H1 (cell line): ENCODE results near the gene ZNF775. TPM values are rescaled to one million over a fixed set of nuclear protein-coding genes. Genes with fewer than 3 reads are reported as not detected.
A peak's percentile ranks its signal among the peaks of the same experiment; 100 is the strongest.

Source experiments
- CTCF ChIA-PET: fragments of 300-600 bp; sonication (Branson Sonifier 250); formaldehyde crosslinking; loops from one replicate; lab custom pipeline; 2021; ENCODE audit not compliant: partially characterized antibody; lab: Charles Lee
- POLR2A ChIA-PET: fragments of 300-600 bp; sonication (Branson Sonifier 250); formaldehyde crosslinking; loops from one replicate; lab custom pipeline; 2021; ENCODE audit warnings: inconsistent platforms; ENCODE audit not compliant: partially characterized antibody; lab: Charles Lee
- DNase-seq, 2 experiments: peaks; one replicate each; pipeline versions ENCODE4 v3.0.0 to v3.0.0-alpha.2; 2010 to 2022; ENCODE audit warnings: low spot score in 2 of 2, low read depth in 1 of 2, mixed read lengths in 1 of 2
- FAIRE-seq: peaks from 2 replicates; lab custom pipeline; 2011; peaks lifted over from hg19 to GRCh38; lab: Jason Lieb, UNC
- H2AFZ ChIP-seq: 2 replicates; pipeline ENCODE4 v1.8.1; 2012; ENCODE audit warnings: low read length, inconsistent platforms
- H2AK5ac ChIP-seq: 2 replicates; pipeline ENCODE4 v1.6.1; 2013; ENCODE audit warnings: low read depth, low read length
- H2BK120ac ChIP-seq: replicated peaks from 2 replicates; pipeline ENCODE3; 2013; ENCODE audit warnings: low read depth, low read length, inconsistent platforms
- H2BK12ac ChIP-seq: 2 replicates; pipeline ENCODE4 v1.6.1; 2013; ENCODE audit warnings: low read depth, low read length
- H2BK15ac ChIP-seq: 2 replicates; pipeline ENCODE4 v1.6.1; 2013; ENCODE audit warnings: low read length
- H2BK20ac ChIP-seq: 2 replicates; pipeline ENCODE4 v1.6.1; 2013; ENCODE audit warnings: low read length
- H2BK5ac ChIP-seq: 2 replicates; pipeline ENCODE4 v1.6.1; 2013; ENCODE audit warnings: low read depth, low read length
- H3K14ac ChIP-seq: 2 replicates; pipeline ENCODE4 v1.6.1; 2013; ENCODE audit warnings: inconsistent platforms; ENCODE audit not compliant: insufficient read length
- H3K18ac ChIP-seq: 2 replicates; pipeline ENCODE4 v1.6.1; 2013; ENCODE audit warnings: low read length; ENCODE audit errors: extremely low read depth
- H3K23ac ChIP-seq: 2 replicates; pipeline ENCODE4 v1.6.1; 2013; ENCODE audit warnings: inconsistent platforms; ENCODE audit not compliant: insufficient read length
- H3K23me2 ChIP-seq: 2 replicates; pipeline ENCODE4 v1.6.1; 2013; ENCODE audit warnings: low read depth, low read length
- H3K27ac ChIP-seq: 2 replicates; pipeline ENCODE4 v1.6.1; 2011; ENCODE audit warnings: low read depth, low read length, inconsistent platforms
- H3K27me3 ChIP-seq, 4 experiments: replicated peaks in 1 of 4; 1 replicate in 1 of 4; 2 replicates in 3 of 4; pipeline versions ENCODE4 v1.6.1 to v1.8.1; 2011 to 2013; ENCODE audit warnings: low read length in 3 of 4, mild to moderate bottlenecking in 3 of 4, inconsistent platforms in 2 of 4, mixed read lengths in 2 of 4, moderate library complexity in 1 of 4; ENCODE audit not compliant: control insufficient read depth in 3 of 4, insufficient read depth in 3 of 4; ENCODE audit errors: extremely low read depth in 1 of 4
- H3K36me3 ChIP-seq, 4 experiments: 2 replicates each; pipeline versions ENCODE4 v1.6.1 to v1.8.1; 2011 to 2013; ENCODE audit warnings: mild to moderate bottlenecking in 4 of 4, low read length in 3 of 4, moderate library complexity in 2 of 4, control low read depth in 1 of 4, inconsistent platforms in 1 of 4; ENCODE audit not compliant: insufficient read depth in 4 of 4, control insufficient read depth in 2 of 4
- H3K4ac ChIP-seq: replicated peaks from 2 replicates; pipeline ENCODE3; 2013; ENCODE audit warnings: low read length, low read depth, mixed read lengths, inconsistent platforms; ENCODE audit not compliant: insufficient read length
- H3K4me1 ChIP-seq, 4 experiments: replicated peaks in 1 of 4; 1 replicate in 1 of 4; 2 replicates in 3 of 4; pipeline versions ENCODE4 v1.6.1 to v1.8.1; 2011 to 2013; ENCODE audit warnings: low read length in 3 of 4, inconsistent platforms in 2 of 4, mixed read lengths in 1 of 4; ENCODE audit not compliant: insufficient read depth in 4 of 4, control insufficient read depth in 3 of 4
- H3K4me2 ChIP-seq, 2 experiments: 2 replicates each; pipeline versions ENCODE4 v1.6.1 to v1.8.1; 2011 to 2013; ENCODE audit warnings: low read depth in 2 of 2, low read length in 2 of 2, control low read depth in 1 of 2, inconsistent platforms in 1 of 2, mild to moderate bottlenecking in 1 of 2; ENCODE audit not compliant: insufficient read depth in 1 of 2
- H3K4me3 ChIP-seq, 4 experiments: fragments of 200-600, 300-600 bp in 1 of 4; sonication (generic), shearing (Covaris generic), sonication (Bioruptor Twin) in 1 of 4; 2 replicates each; pipeline versions ENCODE4 v1.5.1 to v1.8.1; 2011 to 2016; ENCODE audit warnings: low read length in 4 of 4, low read depth in 3 of 4, control low read depth in 2 of 4, inconsistent platforms in 2 of 4, mild to moderate bottlenecking in 2 of 4, mixed read lengths in 1 of 4, moderate library complexity in 1 of 4; ENCODE audit not compliant: insufficient read depth in 2 of 4; ENCODE audit errors: extremely low read depth in 1 of 4
- H3K56ac ChIP-seq: replicated peaks from 2 replicates; pipeline ENCODE3; 2013; ENCODE audit warnings: low read depth, mild to moderate bottlenecking, mixed read lengths, low read length, inconsistent platforms; ENCODE audit not compliant: insufficient read length
- H3K79me1 ChIP-seq: 2 replicates; pipeline ENCODE4 v1.6.1; 2013; ENCODE audit warnings: low read depth, low read length, control low read depth
- H3K79me2 ChIP-seq, 2 experiments: 2 replicates each; pipeline versions ENCODE4 v1.6.1 to v1.8.1; 2012 to 2013; ENCODE audit warnings: low read length in 2 of 2, mild to moderate bottlenecking in 2 of 2, inconsistent platforms in 1 of 2; ENCODE audit not compliant: insufficient read depth in 2 of 2, control insufficient read depth in 1 of 2
- H3K9ac ChIP-seq, 4 experiments: replicated peaks in 1 of 4; 1 replicate in 1 of 4; 2 replicates in 3 of 4; pipeline versions ENCODE4 v1.6.1 to v1.8.1; 2011 to 2013; ENCODE audit warnings: low read depth in 3 of 4, low read length in 3 of 4, control low read depth in 2 of 4, mild to moderate bottlenecking in 2 of 4, moderate library complexity in 2 of 4, inconsistent platforms in 1 of 4; ENCODE audit errors: extremely low read depth in 1 of 4
- H3K9me3 ChIP-seq, 2 experiments: 2 replicates each; pipeline versions ENCODE4 v1.6.1 to v1.8.1; 2012 to 2013; ENCODE audit warnings: mild to moderate bottlenecking in 2 of 2, moderate library complexity in 2 of 2, control low read depth in 1 of 2, inconsistent platforms in 1 of 2, low read depth in 1 of 2, low read length in 1 of 2, mixed read lengths in 1 of 2; ENCODE audit not compliant: insufficient read depth in 2 of 2
- H4K20me1 ChIP-seq, 2 experiments: replicated peaks in 1 of 2; 2 replicates each; pipeline versions ENCODE3 to v1.8.1; 2011 to 2013; ENCODE audit warnings: inconsistent platforms in 2 of 2, low read length in 2 of 2, mild to moderate bottlenecking in 1 of 2; ENCODE audit not compliant: insufficient read depth in 2 of 2, control insufficient read depth in 1 of 2
- H4K5ac ChIP-seq: 2 replicates; pipeline ENCODE4 v1.6.1; 2013; ENCODE audit warnings: low read length, low read depth, mixed read lengths, inconsistent platforms; ENCODE audit not compliant: insufficient read length
- H4K8ac ChIP-seq: 2 replicates; pipeline ENCODE4 v1.8.0; 2013; ENCODE audit warnings: mild to moderate bottlenecking, moderate library complexity, low read length, inconsistent platforms; ENCODE audit not compliant: insufficient read depth; ENCODE audit errors: extremely low read depth
- H4K91ac ChIP-seq: replicated peaks from 2 replicates; pipeline ENCODE3; 2013; ENCODE audit warnings: low read length, mixed read lengths, inconsistent platforms; ENCODE audit not compliant: insufficient read length
- EZH2 ChIP-seq: fragments of 200-600 bp; sonication (generic); IDR thresholded peaks from 2 replicates; pipeline ENCODE4 v1.7.1; 2012; ENCODE audit warnings: low read depth, mild to moderate bottlenecking, moderate library complexity, low read length, inconsistent platforms; ENCODE audit not compliant: severe bottlenecking
- POLR2AphosphoS5 ChIP-seq: IDR thresholded peaks from 2 replicates; pipeline ENCODE4 v1.6.1; 2011; ENCODE audit warnings: low read depth, low read length
- SIX5 ChIP-seq: IDR thresholded peaks from 2 replicates; pipeline ENCODE4 v1.6.1; 2011; ENCODE audit warnings: mild to moderate bottlenecking, low read depth, low read length
- YY1 ChIP-seq: IDR thresholded peaks from 2 replicates; pipeline ENCODE4 v1.6.1; 2011; ENCODE audit warnings: low read depth, mild to moderate bottlenecking, low read length
- whole genome bisulfite sequencing, 2 experiments: shearing (Covaris generic) in 1 of 2; methylation state at CpG; one replicate each; pipeline versions ENCODE4 v1.1.6 to v1.1.7; 2013 to 2015; ENCODE audit warnings: low lambda C conversion rate in 2 of 2, mixed read lengths in 2 of 2, inconsistent platforms in 1 of 2, low coverage in 1 of 2, missing lambda C conversion rate in 1 of 2; ENCODE audit not compliant: insufficient replicate concordance in 2 of 2, insufficient coverage in 1 of 2, insufficient read length in 1 of 2; ENCODE audit errors: extremely low coverage in 1 of 2, missing lambda C conversion rate in 1 of 2; 5-methylcytosine and 5-hydroxymethylcytosine counted together
- polyA plus RNA-seq, 7 experiments: library from polyadenylated mRNA; depleted of rRNA in 3 of 7; stranded (reverse) in 5 of 7; unstranded in 2 of 7; fragments of >200 nt in 5 of 7; fragments of 200-250 nt in 2 of 7; gene quantifications; 1 replicate in 5 of 7; 2 replicates in 1 of 7; 4 replicates in 1 of 7; pipeline versions ENCODE4 v1.2.1 to v1.2.3, GENCODE V29; 2011 to 2013; ENCODE audit warnings: missing spikeins in 2 of 7, mixed read lengths in 2 of 7
- total RNA-seq: library from RNA; stranded (reverse); fragmentation: NEBNext Ultra II Directional; extraction: Animal tissue kit (Norgen Biotek cat#: 25700); gene quantifications from 2 replicates; pipeline ENCODE4 v1.2.1, GENCODE V29; 2021
- TF ChIP-seq, protein P1 (sequence below): IDR thresholded peaks from 2 replicates; pipeline ENCODE4 v1.6.1; 2012; ENCODE audit warnings: inconsistent platforms

The ZNF775 gene
- total and polyA plus RNA-seq, 2 of the 8 experiments (the other 6 are each of a cell fraction or from before 2014, with no cell fraction given) = 13.6 to 21.5 TPM

DNA sequence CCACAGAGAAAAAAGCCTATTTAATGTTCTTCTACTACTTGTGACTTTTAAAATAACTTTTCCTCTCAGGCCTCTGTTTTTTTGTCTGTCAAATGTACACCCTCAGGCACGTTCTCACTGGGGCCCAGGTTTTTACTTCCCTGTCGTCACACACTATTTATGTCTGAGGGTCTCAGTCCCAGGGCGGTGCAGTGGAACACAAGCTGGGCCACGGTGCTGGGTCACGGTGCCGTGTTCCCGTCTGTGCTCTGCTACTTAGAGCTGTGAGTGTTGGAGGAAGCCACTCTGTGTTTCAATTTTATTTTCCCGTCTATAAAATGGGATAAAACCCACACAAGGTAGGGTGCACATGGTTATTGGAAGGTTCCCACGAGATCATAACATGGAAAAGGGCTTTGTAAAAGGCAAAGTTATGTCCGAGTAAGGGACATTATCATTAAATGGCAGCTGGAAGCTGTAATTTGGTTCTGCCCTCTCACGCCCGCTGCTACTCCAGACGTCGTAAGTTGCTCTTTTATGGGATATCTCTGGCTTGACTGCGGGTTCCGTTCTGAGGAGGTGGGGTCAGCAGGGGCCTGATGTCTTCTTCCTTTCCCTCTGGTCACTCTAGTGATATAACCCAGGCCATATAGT, 25.2 kb downstream of the ZNF775 start:
- peak overlapping the region; percentile 98; the same call in 1 of the 2 replicates for H2BK20ac ChIP-seq
- no peak overlapping the region for H3K14ac ChIP-seq
- H2AFZ ChIP-seq = no peak overlapping the region
- H3K79me2 ChIP-seq = peaks cover 0 to 24% of the 10 kb centered on the region in 2 experiments; a peak in 2 of 4 replicates
- H3K79me1 ChIP-seq = peaks cover 5% of the 10 kb centered on the region
- H3K36me3 ChIP-seq = peaks cover 3 to 9% (median 6%) of the 10 kb centered on the region in 4 experiments; a peak in 5 of 8 replicates
- H2BK15ac ChIP-seq = peak overlapping the region; percentile 48; the same call in 1 of the 2 replicates
- peak overlapping the region; percentile 100 for H2BK5ac ChIP-seq
- no peaks in the 10 kb centered on the region for H4K20me1 ChIP-seq
- H3K23ac ChIP-seq = no peak overlapping the region
- no peaks in the 10 kb centered on the region for H3K27me3 ChIP-seq
- peak overlapping the region; percentile 75 to 77 for H3K4me2 ChIP-seq
- peak overlapping the region; percentile 82; the same call in 1 of the 2 replicates for H4K8ac ChIP-seq
- ChIA-PET CTCF (interaction anchor here (0.8 to 3.3 kb wide), 12 partner anchors 9 to 90 kb away, joined by 3 to 12 read pairs (median 4); no protein-coding TSS in a partner anchor), POLR2A (interaction anchor here (0.7 to 14.9 kb wide), 14 partner anchors 4 to 69 kb away, joined by 3 to 230 read pairs (median 6); partner anchors contain the start of gene REPIN1)
- peak overlapping the region; percentile 93 for H2BK120ac ChIP-seq
- DNase-seq (no peak), FAIRE-seq (no peak)
- H3K9ac ChIP-seq = peak overlapping the region in 3 of 4 experiments; percentile 70 to 79 (median 78); a peak in 5 of 7 replicates
- no peaks in the 10 kb centered on the region for H3K9me3 ChIP-seq
- peak overlapping the region; percentile 97 for H3K27ac ChIP-seq
- peaks cover 4% of the 10 kb centered on the region; the same call in 1 of the 2 replicates for H3K23me2 ChIP-seq
- peak overlapping the region; percentile 49 to 79 (median 61) for H3K4me3 ChIP-seq
- H3K4me1 ChIP-seq = peaks cover 40 to 65% (median 52%) of the 10 kb centered on the region in 4 experiments
- peak overlapping the region; percentile 100 for H2BK12ac ChIP-seq
- peak overlapping the region; percentile 65; the same call in 1 of the 2 replicates for H2AK5ac ChIP-seq
- H4K5ac ChIP-seq = peak overlapping the region; percentile 95
- peak overlapping the region; percentile 70 for H3K56ac ChIP-seq
- 68% methylated on average over 16 of the region's 16 CpGs; no CpG with 5 or more reads in 1 of the 2 experiments for WGBS, 2 experiments
- H3K4ac ChIP-seq = peak overlapping the region; percentile 89
- peak overlapping the region; percentile 100 for H3K18ac ChIP-seq
- TF ChIP-seq YY1 (no peak), EZH2 (peak; percentile 17), POLR2AphosphoS5 (peak; percentile 9; the same call in 1 of the 2 replicates), SIX5 (no peak)
- TF ChIP-seq, protein P1, sequence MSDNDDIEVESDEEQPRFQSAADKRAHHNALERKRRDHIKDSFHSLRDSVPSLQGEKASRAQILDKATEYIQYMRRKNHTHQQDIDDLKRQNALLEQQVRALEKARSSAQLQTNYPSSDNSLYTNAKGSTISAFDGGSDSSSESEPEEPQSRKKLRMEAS = no peak
- TF ChIP-seq, all 59 proteins: peak for 2
- H4K91ac ChIP-seq = peak overlapping the region; percentile 100
